Measurements from ENCODE around the gene CHEK1. TPM values are rescaled to one million over a fixed set of nuclear protein-coding genes. Genes with fewer than 3 reads are reported as not detected.

CHEK1 gene
- total and polyA plus RNA-seq, 2 of the 8 experiments (the other 6 are each of a cell fraction or from before 2014, with no cell fraction given), result 37.7 to 133 TPM

DNA sequence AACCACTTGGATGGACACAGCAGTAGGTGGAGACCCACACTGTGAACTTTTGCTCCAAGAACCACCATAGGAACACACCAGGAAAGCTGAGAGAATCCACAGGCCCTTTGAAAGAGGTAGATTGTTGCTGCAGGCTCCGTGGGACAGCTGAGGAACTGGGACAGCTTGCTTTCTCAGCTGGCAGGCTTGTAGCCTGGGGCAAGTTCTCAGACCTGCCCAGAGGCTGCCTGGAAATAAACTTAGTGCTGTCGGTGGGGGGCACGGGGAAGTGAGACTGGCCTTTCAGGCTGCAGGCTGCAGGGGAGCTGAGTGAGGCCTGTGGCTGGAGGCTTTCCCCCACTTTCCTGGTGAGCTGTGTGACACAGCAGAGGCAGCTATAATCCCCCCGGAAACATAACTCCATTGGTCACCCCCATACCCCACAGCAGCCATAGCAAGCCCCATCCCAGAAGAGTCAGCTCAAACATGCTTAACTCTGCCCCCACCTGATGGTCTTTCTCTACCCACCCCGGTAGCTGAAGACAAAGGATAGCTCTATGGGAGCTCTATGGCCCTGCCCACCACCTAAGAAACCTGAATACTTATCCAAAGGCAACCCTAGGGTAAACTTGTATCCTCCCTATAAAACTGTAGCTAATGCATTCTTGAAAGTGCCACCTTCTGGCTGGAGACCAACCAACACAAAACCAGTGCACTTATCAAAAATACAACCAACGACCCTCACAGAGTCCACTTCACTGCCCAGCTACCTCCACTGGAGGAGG is 77.1 kb downstream of the CHEK1 start:
- H3K23me2 ChIP-seq (ENCODE audit: low read depth, low read length), result no peaks in the 10 kb centered on the region
- no peak overlapping the region for H3K4me2 ChIP-seq (ENCODE audit: insufficient read depth in 1 of 2, low read depth in 2 of 2, low read length in 2 of 2)
- no peak overlapping the region for H3K4ac ChIP-seq (replicated peaks; ENCODE audit: insufficient read length, low read depth, low read length)
- peaks cover 0 to 4% (median 0%) of the 10 kb centered on the region in 4 experiments; a peak in 4 of 7 replicates for H3K4me1 ChIP-seq (replicated peaks in 1 of 4; ENCODE audit: control insufficient read depth in 3 of 4, insufficient read depth in 4 of 4, low read length in 3 of 4)
- WGBS, 2 experiments (ENCODE audit: extremely low coverage in 1 of 2, insufficient coverage in 1 of 2, insufficient read length in 1 of 2, insufficient replicate concordance in 2 of 2, low coverage in 1 of 2, low lambda C conversion rate in 2 of 2, missing lambda C conversion rate in 1 of 2), result 80% methylated on average over 6 of the region's 6 CpGs; no CpG with 5 or more reads in 1 of the 2 experiments
- H3K14ac ChIP-seq (ENCODE audit: insufficient read length), result no peak overlapping the region
- no peaks in the 10 kb centered on the region for H3K9me3 ChIP-seq (ENCODE audit: insufficient read depth in 2 of 2, low read depth in 1 of 2, low read length in 1 of 2)
- no peaks in the 10 kb centered on the region for H3K79me1 ChIP-seq (ENCODE audit: low read depth, low read length)
- H4K5ac ChIP-seq (ENCODE audit: insufficient read length, low read depth, low read length), result no peak overlapping the region
- no peak overlapping the region for H4K8ac ChIP-seq (ENCODE audit: extremely low read depth, insufficient read depth, low read length)
- CTCF ChIA-PET (ENCODE audit: partially characterized antibody), result interaction anchor here (0.6 to 2.3 kb wide), 11 partner anchors 12 to 356 kb away, joined by 3 to 8 read pairs (median 4); partner anchors contain the start of gene ACRV1
- no peak overlapping the region for H3K9ac ChIP-seq (replicated peaks in 1 of 4; ENCODE audit: extremely low read depth in 1 of 4, low read depth in 3 of 4, low read length in 3 of 4)
- POLR2A ChIA-PET (ENCODE audit: partially characterized antibody), result interaction anchor here (2.1 kb wide), 1 partner anchor 77 kb away, joined by 6 read pairs; the partner anchor contains the start of gene CHEK1
- no peak overlapping the region for H2BK15ac ChIP-seq (ENCODE audit: low read length)
- no peak overlapping the region; the same call in 1 of the 2 replicates for H2AFZ ChIP-seq (ENCODE audit: low read length)
- H3K18ac ChIP-seq (ENCODE audit: extremely low read depth, low read length), result no peak overlapping the region
- H2BK5ac ChIP-seq (ENCODE audit: low read depth, low read length), result no peak overlapping the region
- H2BK120ac ChIP-seq (replicated peaks; ENCODE audit: low read depth, low read length), result no peak overlapping the region
- H4K20me1 ChIP-seq (replicated peaks in 1 of 2; ENCODE audit: control insufficient read depth in 1 of 2, insufficient read depth in 2 of 2, low read length in 2 of 2), result no peaks in the 10 kb centered on the region
- no peak overlapping the region for H3K27ac ChIP-seq (ENCODE audit: low read depth, low read length)
- no peaks in the 10 kb centered on the region for H3K79me2 ChIP-seq (ENCODE audit: control insufficient read depth in 1 of 2, insufficient read depth in 2 of 2, low read length in 2 of 2)
- no peak overlapping the region for H2BK20ac ChIP-seq (ENCODE audit: low read length)
- no peak overlapping the region for H2AK5ac ChIP-seq (ENCODE audit: low read depth, low read length)
- H3K27me3 ChIP-seq (replicated peaks in 1 of 4; ENCODE audit: control insufficient read depth in 3 of 4, extremely low read depth in 1 of 4, insufficient read depth in 3 of 4, low read length in 3 of 4), result no peaks in the 10 kb centered on the region
- no peak overlapping the region for H4K91ac ChIP-seq (replicated peaks; ENCODE audit: insufficient read length, low read length)
- H3K36me3 ChIP-seq (ENCODE audit: control insufficient read depth in 2 of 4, insufficient read depth in 4 of 4, low read length in 3 of 4), result no peaks in the 10 kb centered on the region
- H3K56ac ChIP-seq (replicated peaks; ENCODE audit: insufficient read length, low read depth, low read length), result no peak overlapping the region
- H3K4me3 ChIP-seq (ENCODE audit: extremely low read depth in 1 of 4, insufficient read depth in 2 of 4, low read depth in 3 of 4, low read length in 4 of 4), result no peak overlapping the region
- H3K23ac ChIP-seq (ENCODE audit: insufficient read length), result no peak overlapping the region
- no peak overlapping the region for H2BK12ac ChIP-seq (ENCODE audit: low read depth, low read length)
- FAIRE-seq (no peak), DNase-seq (ENCODE audit: low read depth in 1 of 2, low spot score in 2 of 2) (no peak)
- TF ChIP-seq CBX8 (IDR thresholded peaks at IDR 0.05; ENCODE audit: borderline replicate concordance, low read depth, low read length), result no peak
- TF ChIP-seq CEBPB (IDR thresholded peaks at IDR 0.05; ENCODE audit: low read depth, low read length), result no peak
- TF ChIP-seq SP4 (IDR thresholded peaks at IDR 0.05; ENCODE audit: low read length), result no peak
- TF ChIP-seq EZH2 (IDR thresholded peaks at IDR 0.05; ENCODE audit: low read depth, low read length, severe bottlenecking), result no peak
- TF ChIP-seq POLR2AphosphoS5 (IDR thresholded peaks at IDR 0.05; ENCODE audit: low read depth, low read length), result no peak
- TF ChIP-seq HDAC6 (IDR thresholded peaks at IDR 0.05; ENCODE audit: low read depth, low read length), result no peak
- TF ChIP-seq TAF7 (optimal IDR thresholded peaks at IDR 0.05; ENCODE audit: borderline replicate concordance, low read depth, low read length), result no peak
- TF ChIP-seq SRF (IDR thresholded peaks at IDR 0.05; ENCODE audit: low read depth, low read length), result no peak
- no peak for TF ChIP-seq SUZ12 (IDR thresholded peaks at IDR 0.05; ENCODE audit: low read length)
- no peak for TF ChIP-seq NANOG (IDR thresholded peaks at IDR 0.05; ENCODE audit: insufficient read depth, low read depth, low read length, poor library complexity, severe bottlenecking)
- TF ChIP-seq PHF8 (conservative IDR thresholded peaks at IDR 0.05; ENCODE audit: low read depth, low read length), result no peak
- TF ChIP-seq EGR1 (IDR thresholded peaks at IDR 0.05; ENCODE audit: borderline replicate concordance, low read depth, low read length), result no peak
- TF ChIP-seq GTF2F1 (IDR thresholded peaks at IDR 0.05; ENCODE audit: borderline replicate concordance, low read depth, low read length), result no peak
- TF ChIP-seq CREB1 (IDR thresholded peaks at IDR 0.05), result no peak
